ENCODE measurements around the gene MRPL14.
A peak's percentile ranks its signal among the peaks of the same experiment; 100 is the strongest.

DNA sequence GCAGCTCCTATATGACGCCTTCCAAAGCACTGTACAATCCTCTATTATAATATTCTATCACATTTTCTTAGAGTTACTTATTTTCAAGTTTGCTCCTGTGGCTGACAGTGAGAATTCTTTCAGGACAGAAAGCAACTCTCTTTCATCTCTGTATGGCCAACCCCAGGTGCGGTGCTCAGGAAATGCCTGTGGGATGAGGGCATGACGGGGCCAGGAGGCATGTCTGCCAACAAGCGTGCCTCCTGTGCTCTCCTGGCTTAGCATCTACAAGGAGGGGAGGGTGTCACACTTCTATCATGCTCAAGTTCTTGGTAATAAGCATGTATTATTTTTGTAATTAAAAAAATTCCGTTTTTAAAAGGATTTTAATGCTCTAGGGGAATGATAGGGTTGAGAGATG is 11.4 kb downstream of the MRPL14 start:
- TF ChIP-seq MAZ (IDR thresholded peaks at IDR 0.05; ENCODE audit: borderline replicate concordance, low read depth, low read length) (no peak), MAFK (IDR thresholded peaks at IDR 0.05; ENCODE audit: low read depth, low read length) (no peak), FOS (IDR thresholded peaks at IDR 0.05; ENCODE audit: low read depth, low read length) (no peak), POLR2A (IDR thresholded peaks at IDR 0.05; ENCODE audit: low read depth, low read length) (no peak), RFX5 (IDR thresholded peaks at IDR 0.05; ENCODE audit: low read depth, low read length) (no peak), CHD1 (IDR thresholded peaks at IDR 0.05; ENCODE audit: low read depth, low read length) (no peak), MXI1 (IDR thresholded peaks at IDR 0.05; ENCODE audit: borderline replicate concordance, low read depth, low read length) (no peak), RAD21 (IDR thresholded peaks at IDR 0.05; ENCODE audit: low read length) (no peak), NFE2L2 (IDR thresholded peaks at IDR 0.05; ENCODE audit: low read depth, low read length) (no peak), RCOR1 (IDR thresholded peaks at IDR 0.05; ENCODE audit: insufficient replicate concordance, low read length) (no peak), BHLHE40 (IDR thresholded peaks at IDR 0.05; ENCODE audit: low read depth, low read length) (0 out of 2 replicates have a peak, but pooled peaks have one; percentile 21), CEBPB (IDR thresholded peaks at IDR 0.05; ENCODE audit: low read depth, low read length) (no peak)
- TF ChIP-seq, protein P1, sequence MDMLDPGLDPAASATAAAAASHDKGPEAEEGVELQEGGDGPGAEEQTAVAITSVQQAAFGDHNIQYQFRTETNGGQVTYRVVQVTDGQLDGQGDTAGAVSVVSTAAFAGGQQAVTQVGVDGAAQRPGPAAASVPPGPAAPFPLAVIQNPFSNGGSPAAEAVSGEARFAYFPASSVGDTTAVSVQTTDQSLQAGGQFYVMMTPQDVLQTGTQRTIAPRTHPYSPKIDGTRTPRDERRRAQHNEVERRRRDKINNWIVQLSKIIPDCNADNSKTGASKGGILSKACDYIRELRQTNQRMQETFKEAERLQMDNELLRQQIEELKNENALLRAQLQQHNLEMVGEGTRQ (IDR thresholded peaks at IDR 0.05; ENCODE audit: low read depth, low read length): no peak
- TF ChIP-seq, protein P2, sequence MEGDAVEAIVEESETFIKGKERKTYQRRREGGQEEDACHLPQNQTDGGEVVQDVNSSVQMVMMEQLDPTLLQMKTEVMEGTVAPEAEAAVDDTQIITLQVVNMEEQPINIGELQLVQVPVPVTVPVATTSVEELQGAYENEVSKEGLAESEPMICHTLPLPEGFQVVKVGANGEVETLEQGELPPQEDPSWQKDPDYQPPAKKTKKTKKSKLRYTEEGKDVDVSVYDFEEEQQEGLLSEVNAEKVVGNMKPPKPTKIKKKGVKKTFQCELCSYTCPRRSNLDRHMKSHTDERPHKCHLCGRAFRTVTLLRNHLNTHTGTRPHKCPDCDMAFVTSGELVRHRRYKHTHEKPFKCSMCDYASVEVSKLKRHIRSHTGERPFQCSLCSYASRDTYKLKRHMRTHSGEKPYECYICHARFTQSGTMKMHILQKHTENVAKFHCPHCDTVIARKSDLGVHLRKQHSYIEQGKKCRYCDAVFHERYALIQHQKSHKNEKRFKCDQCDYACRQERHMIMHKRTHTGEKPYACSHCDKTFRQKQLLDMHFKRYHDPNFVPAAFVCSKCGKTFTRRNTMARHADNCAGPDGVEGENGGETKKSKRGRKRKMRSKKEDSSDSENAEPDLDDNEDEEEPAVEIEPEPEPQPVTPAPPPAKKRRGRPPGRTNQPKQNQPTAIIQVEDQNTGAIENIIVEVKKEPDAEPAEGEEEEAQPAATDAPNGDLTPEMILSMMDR (conservative IDR thresholded peaks at IDR 0.05; ENCODE audit: low read depth, low read length): no peak

Data from IMR-90 (cell line).